ENCODE measurements around the gene MDM4.

Gene MDM4

GRCh38 chr1:204560590-204561150, 44.5 kb downstream of the MDM4 start:
- POLR2A ChIA-PET (ENCODE audit: low non-redundant PET) = no interaction called here
- no peak for DNase-seq (ENCODE audit: low spot score)
- TF ChIP-seq CTCF (conservative IDR thresholded peaks at IDR 0.05; ENCODE audit: low read depth) = no peak
- CTCF ChIA-PET = interaction anchor here (0.5 to 3.5 kb wide), 3 partner anchors 118 to 742 kb away, joined by 3 to 28 read pairs (median 3); no protein-coding TSS in a partner anchor
- no peak overlapping the region for H3K27ac ChIP-seq

- POLR2A ChIA-PET (ENCODE audit: low non-redundant PET) = no interaction called here
- H3K27ac ChIP-seq = no peak overlapping the region
- DNase-seq (ENCODE audit: low spot score) = no peak
- no peak for TF ChIP-seq CTCF (conservative IDR thresholded peaks at IDR 0.05; ENCODE audit: low read depth)
- CTCF ChIA-PET = interaction anchor here (1.0 to 3.5 kb wide), 3 partner anchors 47 to 245 kb away, joined by 3 to 28 read pairs (median 3); no protein-coding TSS in a partner anchor
These were observed 46.1 kb downstream of the MDM4 start for GRCh38 chr1:204562075-204562990.

GRCh38 chr1:204563307-204563706, 47.1 kb downstream of the MDM4 start:
- ChIA-PET CTCF (interaction anchor here (0.6 to 1.3 kb wide), 6 partner anchors 10 to 244 kb away, joined by 3 to 7 read pairs (median 3); no protein-coding TSS in a partner anchor), POLR2A (ENCODE audit: low non-redundant PET) (no interaction called here)
- no peak overlapping the region for H3K27ac ChIP-seq
- DNase-seq (ENCODE audit: low spot score) = no peak
- TF ChIP-seq CTCF (conservative IDR thresholded peaks at IDR 0.05; ENCODE audit: low read depth) = no peak

GRCh38 chr1:204563780-204564179, 47.6 kb downstream of the MDM4 start:
- POLR2A ChIA-PET (ENCODE audit: low non-redundant PET) = no interaction called here

GRCh38 chr1:204564835-204565234, 48.6 kb downstream of the MDM4 start:
- no peak overlapping the region for H3K27ac ChIP-seq
- TF ChIP-seq CTCF (conservative IDR thresholded peaks at IDR 0.05; ENCODE audit: low read depth) = no peak
- ChIA-PET POLR2A (ENCODE audit: low non-redundant PET) (interaction anchor here (0.6 kb wide), 1 partner anchor 15 kb away, joined by 3 read pairs; no protein-coding TSS in a partner anchor), CTCF (interaction anchor here (0.9 to 2.1 kb wide), 4 partner anchors 32 to 242 kb away, joined by 3 to 62 read pairs (median 4); no protein-coding TSS in a partner anchor)
- DNase-seq (ENCODE audit: low spot score) = no peak

More at GRCh38 chr1:204563780-204564179, 47.6 kb downstream of the MDM4 start:
- H3K27ac ChIP-seq = no peak overlapping the region
- CTCF ChIA-PET = interaction anchor here (0.7 to 1.3 kb wide), 5 partner anchors 10 to 244 kb away, joined by 3 to 7 read pairs (median 3); no protein-coding TSS in a partner anchor
- no peak for DNase-seq (ENCODE audit: low spot score)
- no peak for TF ChIP-seq CTCF (conservative IDR thresholded peaks at IDR 0.05; ENCODE audit: low read depth)

Measured in RWPE1 (cell line).